ENCODE measurements around the gene SEMA3E.

Gene SEMA3E

DNA sequence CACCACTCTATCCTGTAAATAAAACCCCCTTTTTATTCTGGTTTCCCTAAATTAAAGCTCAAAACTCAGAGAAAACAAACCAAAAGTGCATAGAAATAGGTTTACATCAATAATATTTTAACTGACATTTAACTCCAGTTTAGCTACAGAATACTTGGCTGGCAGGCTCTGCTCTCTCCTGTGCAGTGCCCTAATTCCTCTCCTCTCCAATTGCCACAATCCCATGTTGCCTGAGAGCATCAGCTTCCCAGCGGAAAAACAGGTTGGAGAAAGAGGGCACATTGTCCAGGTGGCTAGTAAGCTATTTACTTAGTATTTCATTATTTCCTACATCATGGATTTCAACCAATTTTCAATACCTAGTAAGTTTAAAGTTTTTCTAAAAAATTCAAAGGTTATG is 8.7 kb downstream of the SEMA3E start:
- TF ChIP-seq, protein P1, sequence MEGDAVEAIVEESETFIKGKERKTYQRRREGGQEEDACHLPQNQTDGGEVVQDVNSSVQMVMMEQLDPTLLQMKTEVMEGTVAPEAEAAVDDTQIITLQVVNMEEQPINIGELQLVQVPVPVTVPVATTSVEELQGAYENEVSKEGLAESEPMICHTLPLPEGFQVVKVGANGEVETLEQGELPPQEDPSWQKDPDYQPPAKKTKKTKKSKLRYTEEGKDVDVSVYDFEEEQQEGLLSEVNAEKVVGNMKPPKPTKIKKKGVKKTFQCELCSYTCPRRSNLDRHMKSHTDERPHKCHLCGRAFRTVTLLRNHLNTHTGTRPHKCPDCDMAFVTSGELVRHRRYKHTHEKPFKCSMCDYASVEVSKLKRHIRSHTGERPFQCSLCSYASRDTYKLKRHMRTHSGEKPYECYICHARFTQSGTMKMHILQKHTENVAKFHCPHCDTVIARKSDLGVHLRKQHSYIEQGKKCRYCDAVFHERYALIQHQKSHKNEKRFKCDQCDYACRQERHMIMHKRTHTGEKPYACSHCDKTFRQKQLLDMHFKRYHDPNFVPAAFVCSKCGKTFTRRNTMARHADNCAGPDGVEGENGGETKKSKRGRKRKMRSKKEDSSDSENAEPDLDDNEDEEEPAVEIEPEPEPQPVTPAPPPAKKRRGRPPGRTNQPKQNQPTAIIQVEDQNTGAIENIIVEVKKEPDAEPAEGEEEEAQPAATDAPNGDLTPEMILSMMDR (IDR thresholded peaks at IDR 0.05) = no peak

DNA sequence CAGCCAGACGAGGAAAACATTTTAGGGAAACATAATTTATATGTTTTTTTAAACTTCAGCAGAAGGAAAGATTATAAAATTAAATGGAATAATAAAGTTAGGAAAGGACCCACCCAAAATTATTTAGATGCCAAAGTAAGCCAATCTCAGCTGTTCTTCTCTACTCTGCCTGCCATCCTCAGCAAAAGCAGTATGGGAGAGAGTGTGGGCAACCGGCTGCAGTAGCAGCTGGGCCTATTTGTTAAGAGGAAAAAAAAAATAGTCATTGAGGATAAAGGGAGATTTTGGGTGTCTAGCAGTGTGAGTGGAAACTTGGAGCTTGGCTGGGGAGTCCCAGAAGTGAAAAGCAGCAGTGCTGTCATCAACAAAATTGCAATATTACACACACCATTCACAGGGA is 15.4 kb downstream of the SEMA3E start:
- TF ChIP-seq, protein P1 (IDR thresholded peaks at IDR 0.05) = no peak

DNA sequence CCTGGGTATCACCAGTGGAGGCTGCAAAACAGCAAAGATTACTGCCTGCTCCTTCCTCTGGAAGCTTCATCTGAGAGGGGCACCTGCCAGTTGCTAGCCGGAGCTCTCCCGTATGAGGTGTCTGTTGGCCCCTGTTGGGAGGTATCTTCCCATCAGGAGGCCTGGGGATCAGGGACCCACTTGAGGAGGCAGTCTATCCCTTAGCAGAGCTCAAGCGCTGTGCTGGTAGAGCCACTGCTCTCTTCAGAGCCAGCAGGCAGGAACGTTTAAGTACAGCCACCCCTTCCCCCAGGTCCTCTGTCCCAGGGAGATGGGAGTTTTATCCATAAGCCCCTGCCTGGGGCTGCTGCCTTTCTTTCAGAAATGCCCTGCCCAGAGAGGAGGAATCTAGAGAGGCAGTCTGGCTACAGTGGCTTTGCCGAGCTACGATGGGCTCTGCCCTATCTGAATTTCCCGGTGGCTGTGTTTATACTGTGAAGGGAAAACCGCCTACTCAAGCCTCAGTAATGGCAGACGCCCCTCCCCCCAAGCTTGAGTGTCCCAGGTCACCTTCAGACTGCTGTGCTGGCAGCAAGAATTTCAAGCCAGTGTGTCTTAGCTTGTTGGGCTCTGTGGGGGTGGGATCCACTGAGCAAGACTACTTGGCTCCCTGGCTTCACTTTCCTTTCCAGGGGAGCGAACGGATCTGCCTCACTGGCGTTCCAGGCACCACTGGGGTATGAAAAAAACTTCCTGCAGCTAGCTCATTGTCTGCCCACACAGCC is 19.6 kb downstream of the SEMA3E start:
- TF ChIP-seq, protein P1 (IDR thresholded peaks at IDR 0.05) = no peak

DNA sequence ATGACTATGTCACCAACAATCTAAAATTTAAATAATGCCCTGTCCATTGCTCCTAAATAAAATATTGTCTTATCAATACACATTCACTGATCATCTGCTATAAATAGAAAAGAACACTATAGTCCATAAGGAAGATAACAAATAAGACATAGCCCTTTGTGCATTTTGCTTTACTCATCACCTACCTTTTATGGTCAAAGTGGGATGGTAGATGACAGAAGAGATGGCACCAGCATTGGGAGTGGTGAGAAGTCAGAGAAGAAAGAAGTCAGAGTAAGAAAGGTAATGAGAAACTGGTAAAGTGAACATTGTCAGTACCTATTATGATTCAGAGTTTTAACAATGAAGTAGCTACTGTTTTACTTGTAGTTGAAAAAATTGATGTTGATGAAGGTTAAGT is 31.1 kb downstream of the SEMA3E start:
- TF ChIP-seq, protein P1 (IDR thresholded peaks at IDR 0.05) = no peak

DNA sequence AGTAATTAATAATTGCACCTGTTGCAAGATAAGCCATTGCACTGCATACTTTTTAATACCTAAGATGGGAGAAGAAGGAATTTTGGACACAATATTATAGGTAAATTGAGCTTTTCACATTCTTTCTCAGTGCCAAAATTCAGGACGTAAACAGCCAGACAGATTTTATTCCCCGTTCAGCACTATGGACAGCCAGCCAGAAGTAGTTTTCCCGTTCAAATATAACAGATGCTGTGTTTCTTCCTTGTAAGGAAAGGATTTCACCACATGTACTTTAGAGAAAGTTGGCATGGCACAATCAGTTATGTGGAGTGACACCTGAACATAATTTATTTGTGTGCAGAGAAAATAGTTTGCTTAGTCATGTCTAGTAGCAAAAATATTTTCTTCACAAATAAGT is 34.8 kb downstream of the SEMA3E start:
- TF ChIP-seq, protein P1 (IDR thresholded peaks at IDR 0.05) = no peak

DNA sequence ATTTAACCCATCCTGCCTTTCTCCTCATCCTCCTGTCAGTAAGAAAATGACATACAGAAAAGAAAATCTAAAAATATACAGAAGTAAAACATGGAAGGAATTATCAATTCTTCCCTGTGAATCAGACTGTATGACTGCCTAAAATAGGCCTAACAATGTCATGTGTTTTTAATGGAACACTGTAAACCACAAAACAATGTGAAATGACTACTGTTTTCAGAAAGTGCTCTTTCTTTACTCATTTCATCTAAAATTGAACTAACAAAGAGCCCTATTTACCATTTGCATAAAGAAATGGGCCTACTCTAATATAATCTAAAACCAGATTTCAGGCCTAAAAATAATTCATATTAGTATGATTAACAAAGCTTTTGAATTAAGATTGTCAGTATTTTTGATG is 35.7 kb downstream of the SEMA3E start:
- TF ChIP-seq, protein P1 (IDR thresholded peaks at IDR 0.05) = no peak

DNA sequence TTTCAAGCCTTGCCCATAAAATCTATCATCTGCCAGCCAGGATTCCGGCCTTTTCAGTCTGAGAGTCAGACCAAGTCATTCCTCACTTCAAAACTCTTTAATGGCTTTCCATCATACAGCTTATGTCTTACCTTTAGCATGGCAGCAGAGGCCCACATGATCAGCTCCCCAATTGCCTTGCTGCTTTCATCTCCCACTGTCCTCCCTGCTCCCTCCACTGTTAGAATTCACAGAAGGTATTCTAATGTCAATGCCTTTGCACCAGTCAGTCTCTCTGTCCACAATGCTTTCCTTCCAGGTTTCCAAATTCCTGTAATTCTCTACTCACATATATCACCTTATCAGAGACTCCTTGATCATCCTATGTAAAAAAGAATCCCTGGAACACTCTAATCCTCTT is 37.2 kb downstream of the SEMA3E start:
- TF ChIP-seq, protein P1 (IDR thresholded peaks at IDR 0.05) = no peak
